PC-9 (cell line): ENCODE data around the gene CILP.

Experiments
- CTCF ChIP-seq: fragments of 200-600 bp; sonication (generic); conservative IDR thresholded peaks from 2 replicates; pipeline ENCODE4 v1.6.1; 2017; ENCODE audit warnings: mixed run types, antibody characterized with exemption, mild to moderate bottlenecking, moderate library complexity
- EZH2 ChIP-seq: fragments of 200-600 bp; sonication (generic); IDR thresholded peaks from 2 replicates; pipeline ENCODE4 v1.8.0; 2017; ENCODE audit warnings: antibody characterized with exemption, low read depth

- TF ChIP-seq CTCF (peak; percentile 58), EZH2 (no peak)
These were observed 824 bp upstream of the CILP start for GRCh38 chr15:65212097-65212496.
